ENCODE data around the gene VAX1.

VAX1 gene

DNA sequence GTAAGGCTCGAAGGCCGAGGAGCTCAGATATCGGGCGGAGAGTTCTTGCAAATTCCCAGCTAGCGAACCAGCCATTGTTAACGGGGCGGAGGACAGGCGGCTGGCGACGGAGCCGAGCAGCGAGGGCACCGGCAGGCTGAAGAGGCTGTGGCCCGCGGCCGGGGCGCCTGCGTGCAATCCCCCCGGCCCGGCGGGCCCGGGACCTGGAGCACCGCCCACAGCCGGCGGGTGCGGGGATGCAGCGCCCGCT, 4.1 kb downstream of the VAX1 start:
- Histone ChIP-seq H3K4me2 (ENCODE audit: low read length) (no peak overlapping the region), H4K20me1 (ENCODE audit: insufficient read depth, low read length) (no peaks in the 10 kb centered on the region), H3K79me2 (ENCODE audit: low read length) (no peaks in the 10 kb centered on the region), H3K36me3 (replicated peaks; ENCODE audit: low read depth, low read length) (no peaks in the 10 kb centered on the region), H2AFZ (ENCODE audit: low read depth, low read length) (no peak overlapping the region), H3K4me1 (ENCODE audit: low read length) (no peaks in the 10 kb centered on the region), H3K9me3 (ENCODE audit: insufficient read depth, low read length) (no peaks in the 10 kb centered on the region), H3K9ac (ENCODE audit: low read length) (no peak overlapping the region), H3K4me3 (ENCODE audit: low read length) (no peak overlapping the region), H3K27me3 (ENCODE audit: low read depth, low read length) (no peaks in the 10 kb centered on the region), H3K27ac (ENCODE audit: low read length) (no peak overlapping the region)
- no peak for TF ChIP-seq EZH2phosphoT487 (IDR thresholded peaks at IDR 0.05; ENCODE audit: low read depth)
- TF ChIP-seq, protein P1, sequence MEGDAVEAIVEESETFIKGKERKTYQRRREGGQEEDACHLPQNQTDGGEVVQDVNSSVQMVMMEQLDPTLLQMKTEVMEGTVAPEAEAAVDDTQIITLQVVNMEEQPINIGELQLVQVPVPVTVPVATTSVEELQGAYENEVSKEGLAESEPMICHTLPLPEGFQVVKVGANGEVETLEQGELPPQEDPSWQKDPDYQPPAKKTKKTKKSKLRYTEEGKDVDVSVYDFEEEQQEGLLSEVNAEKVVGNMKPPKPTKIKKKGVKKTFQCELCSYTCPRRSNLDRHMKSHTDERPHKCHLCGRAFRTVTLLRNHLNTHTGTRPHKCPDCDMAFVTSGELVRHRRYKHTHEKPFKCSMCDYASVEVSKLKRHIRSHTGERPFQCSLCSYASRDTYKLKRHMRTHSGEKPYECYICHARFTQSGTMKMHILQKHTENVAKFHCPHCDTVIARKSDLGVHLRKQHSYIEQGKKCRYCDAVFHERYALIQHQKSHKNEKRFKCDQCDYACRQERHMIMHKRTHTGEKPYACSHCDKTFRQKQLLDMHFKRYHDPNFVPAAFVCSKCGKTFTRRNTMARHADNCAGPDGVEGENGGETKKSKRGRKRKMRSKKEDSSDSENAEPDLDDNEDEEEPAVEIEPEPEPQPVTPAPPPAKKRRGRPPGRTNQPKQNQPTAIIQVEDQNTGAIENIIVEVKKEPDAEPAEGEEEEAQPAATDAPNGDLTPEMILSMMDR (IDR thresholded peaks at IDR 0.05; ENCODE audit: low read depth, low read length): no peak

DNA sequence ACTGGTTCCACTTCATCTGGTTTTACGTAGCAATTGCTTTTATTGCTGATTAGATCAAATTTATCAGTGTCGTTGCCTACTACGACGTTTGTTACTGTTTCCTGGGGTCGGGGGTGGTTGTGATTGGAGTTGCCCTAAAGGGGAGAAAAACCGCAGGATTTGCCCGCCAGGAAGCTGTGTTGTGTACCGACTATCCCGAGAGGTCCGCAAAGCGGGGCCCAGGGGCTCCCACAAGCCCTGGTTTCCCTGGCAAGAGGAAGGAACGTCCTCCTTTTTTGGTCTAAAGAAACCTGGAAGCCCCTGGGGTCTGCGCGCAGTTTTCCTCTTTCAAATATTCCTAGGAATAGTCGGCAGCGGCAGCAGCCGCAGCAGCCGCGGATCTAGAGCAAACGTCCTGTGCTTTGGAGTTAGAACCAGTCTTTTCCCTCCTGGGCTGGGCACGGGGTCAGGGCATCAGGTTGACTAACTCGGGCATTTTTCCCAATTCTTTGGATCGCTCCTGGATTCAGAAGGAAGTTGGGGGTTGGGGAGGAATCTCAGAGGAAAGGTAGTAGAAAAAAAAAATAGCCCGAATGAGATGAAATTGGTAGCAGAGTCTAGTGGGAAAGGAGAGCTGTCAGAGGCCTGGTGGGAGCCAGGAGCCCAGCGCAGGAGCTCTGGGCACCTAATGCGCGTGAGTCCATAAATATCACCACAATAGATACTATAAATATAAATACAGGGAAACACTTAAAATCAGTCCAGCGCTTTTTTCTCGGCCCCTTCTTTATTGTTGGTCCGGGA, 4.6 kb downstream of the VAX1 start:
- Histone ChIP-seq H2AFZ (ENCODE audit: low read depth, low read length) (no peak overlapping the region), H3K9me3 (ENCODE audit: insufficient read depth, low read length) (no peaks in the 10 kb centered on the region), H3K27me3 (ENCODE audit: low read depth, low read length) (no peaks in the 10 kb centered on the region), H4K20me1 (ENCODE audit: insufficient read depth, low read length) (no peaks in the 10 kb centered on the region), H3K4me2 (ENCODE audit: low read length) (no peak overlapping the region), H3K27ac (ENCODE audit: low read length) (no peak overlapping the region), H3K4me3 (ENCODE audit: low read length) (no peak overlapping the region), H3K36me3 (replicated peaks; ENCODE audit: low read depth, low read length) (no peaks in the 10 kb centered on the region), H3K79me2 (ENCODE audit: low read length) (no peaks in the 10 kb centered on the region), H3K4me1 (ENCODE audit: low read length) (no peaks in the 10 kb centered on the region), H3K9ac (ENCODE audit: low read length) (no peak overlapping the region)
- TF ChIP-seq, protein P1 (IDR thresholded peaks at IDR 0.05; ENCODE audit: low read depth, low read length): no peak
- no peak for TF ChIP-seq EZH2phosphoT487 (IDR thresholded peaks at IDR 0.05; ENCODE audit: low read depth)

DNA sequence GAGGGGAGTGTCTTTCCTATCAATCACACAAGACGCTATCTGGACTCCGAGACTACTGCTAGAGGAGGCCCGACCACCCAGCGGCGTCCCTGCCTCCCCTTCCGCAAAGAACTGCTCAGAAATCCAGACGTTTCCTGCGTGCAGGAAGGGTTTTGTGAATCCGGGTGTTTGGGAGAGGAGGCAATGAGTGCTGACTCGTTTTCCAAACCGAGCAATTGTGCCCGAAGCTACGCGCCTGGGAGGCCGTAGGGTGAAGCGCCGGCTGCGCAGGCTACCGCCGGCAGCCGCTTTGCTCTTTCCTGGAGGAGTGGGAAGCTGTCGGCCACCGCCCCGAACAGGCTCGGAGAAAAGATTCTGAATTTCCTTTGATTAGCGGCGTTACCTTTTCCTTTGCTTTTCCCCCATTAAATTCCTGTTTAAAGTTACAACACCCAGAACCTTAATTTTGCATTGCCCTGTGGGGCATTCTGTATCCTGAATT, 5.3 kb downstream of the VAX1 start:
- H3K79me2 ChIP-seq (ENCODE audit: low read length): no peaks in the 10 kb centered on the region
- H2AFZ ChIP-seq (ENCODE audit: low read depth, low read length): no peak overlapping the region
- H3K4me2 ChIP-seq (ENCODE audit: low read length): no peak overlapping the region
- TF ChIP-seq, protein P1 (IDR thresholded peaks at IDR 0.05; ENCODE audit: low read depth, low read length): no peak
- TF ChIP-seq EZH2phosphoT487 (IDR thresholded peaks at IDR 0.05; ENCODE audit: low read depth): no peak
- H3K27ac ChIP-seq (ENCODE audit: low read length): no peak overlapping the region
- H3K4me3 ChIP-seq (ENCODE audit: low read length): no peak overlapping the region
- no peak overlapping the region for H3K9ac ChIP-seq (ENCODE audit: low read length)
- H3K27me3 ChIP-seq (ENCODE audit: low read depth, low read length): no peaks in the 10 kb centered on the region
- no peaks in the 10 kb centered on the region for H4K20me1 ChIP-seq (ENCODE audit: insufficient read depth, low read length)
- H3K9me3 ChIP-seq (ENCODE audit: insufficient read depth, low read length): no peaks in the 10 kb centered on the region
- H3K4me1 ChIP-seq (ENCODE audit: low read length): no peaks in the 10 kb centered on the region
- no peaks in the 10 kb centered on the region for H3K36me3 ChIP-seq (replicated peaks; ENCODE audit: low read depth, low read length)

DNA sequence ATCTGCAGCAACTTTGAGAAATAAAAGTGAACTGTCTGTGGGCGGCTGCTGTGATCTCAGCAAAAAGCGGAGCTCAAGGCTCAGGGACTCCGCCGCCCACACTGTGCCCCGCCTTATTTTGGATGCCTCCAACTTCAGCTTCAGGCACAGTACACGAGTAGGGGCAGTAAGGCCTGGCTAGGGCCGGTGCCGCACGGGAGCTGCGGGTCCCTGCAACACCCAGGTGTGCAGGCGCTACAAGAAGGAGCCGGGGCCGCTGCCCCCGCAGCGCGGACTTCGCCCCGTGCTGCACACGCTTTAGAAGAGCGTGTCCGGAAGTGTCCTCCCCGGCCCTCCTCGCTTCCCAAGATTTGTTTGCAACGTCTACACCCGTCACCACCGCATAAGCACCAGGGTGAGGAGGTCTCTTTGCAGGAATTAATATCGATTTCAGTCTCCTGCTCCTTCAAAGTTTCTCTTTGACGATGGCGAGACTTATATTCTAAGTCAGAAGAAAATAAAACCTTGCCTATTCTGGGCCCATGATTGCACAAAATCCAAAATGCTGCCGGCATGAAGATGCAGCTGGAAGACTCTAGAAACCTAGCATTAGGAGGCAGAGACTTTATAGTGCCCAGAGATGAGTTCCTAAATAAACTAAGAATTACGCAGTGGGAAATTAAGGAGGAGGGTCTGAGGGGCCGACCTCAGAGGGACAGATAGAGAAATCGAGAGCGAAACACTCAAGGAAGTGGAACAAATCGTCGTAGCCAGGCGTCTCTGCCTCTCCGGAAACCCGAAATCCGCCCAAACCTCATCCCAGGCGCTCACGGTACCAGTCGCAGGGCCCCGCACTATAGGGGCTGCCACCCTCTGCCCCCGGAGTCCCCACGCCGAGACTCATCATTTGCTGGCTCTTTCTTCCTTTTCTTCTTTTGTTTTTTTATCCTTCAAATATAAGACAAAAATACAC, 6.4 kb downstream of the VAX1 start:
- no peak overlapping the region for H3K4me3 ChIP-seq (ENCODE audit: low read length)
- H3K9ac ChIP-seq (ENCODE audit: low read length): no peak overlapping the region
- H3K4me2 ChIP-seq (ENCODE audit: low read length): no peak overlapping the region
- H4K20me1 ChIP-seq (ENCODE audit: insufficient read depth, low read length): no peaks in the 10 kb centered on the region
- H3K27ac ChIP-seq (ENCODE audit: low read length): no peak overlapping the region
- no peak for TF ChIP-seq EZH2phosphoT487 (IDR thresholded peaks at IDR 0.05; ENCODE audit: low read depth)
- TF ChIP-seq, protein P1 (IDR thresholded peaks at IDR 0.05; ENCODE audit: low read depth, low read length): no peak
- H2AFZ ChIP-seq (ENCODE audit: low read depth, low read length): no peak overlapping the region
- no peaks in the 10 kb centered on the region for H3K79me2 ChIP-seq (ENCODE audit: low read length)
- no peaks in the 10 kb centered on the region for H3K4me1 ChIP-seq (ENCODE audit: low read length)
- no peaks in the 10 kb centered on the region for H3K36me3 ChIP-seq (replicated peaks; ENCODE audit: low read depth, low read length)
- no peaks in the 10 kb centered on the region for H3K27me3 ChIP-seq (ENCODE audit: low read depth, low read length)
- H3K9me3 ChIP-seq (ENCODE audit: insufficient read depth, low read length): no peaks in the 10 kb centered on the region
